A549 (cell line): ENCODE results near the gene PGA3. TPM values are rescaled to one million over a fixed set of nuclear protein-coding genes. Genes with fewer than 3 reads are reported as not detected.
A peak's percentile ranks its signal among the peaks of the same experiment; 100 is the strongest.

Experiments used
- ATAC-seq, 2 experiments: fragments of 200-7000 bp in 1 of 2; fragments of >200 bp in 1 of 2; cut with Nextera tagmentation in 1 of 2; cut with Tn5 transposase in 1 of 2; 3 replicates each; pipeline versions ENCODE4 v1.8.0 to v1.9.1; 2018 to 2020; ENCODE audit warnings: mild to moderate bottlenecking in 1 of 2, moderate library complexity in 1 of 2
- CTCF ChIA-PET: fragments of 300-600 bp; sonication (Branson Sonifier 250); formaldehyde crosslinking; extraction: SDS; loops from one replicate; lab custom pipeline; 2021; ENCODE audit warnings: antibody characterized with exemption, inconsistent platforms; lab: Yijun Ruan, JAX
- POLR2A ChIA-PET: fragments of 350-600 bp; formaldehyde crosslinking; extraction: SDS; loops from one replicate; lab custom pipeline; 2021; ENCODE audit warnings: antibody characterized with exemption, inconsistent platforms; lab: Yijun Ruan, JAX
- DNase-seq, 2 experiments: peaks; one replicate each; pipeline versions ENCODE4 v3.0.0 to v3.0.0-alpha.2; 2011 to 2016; ENCODE audit warnings: low read depth in 1 of 2, low spot score in 1 of 2
- FAIRE-seq: peaks from 2 replicates; lab custom pipeline; 2011; peaks lifted over from hg19 to GRCh38; lab: Jason Lieb, UNC
- H3K27ac ChIP-seq, 2 experiments: fragments of >200 bp; sonication (Bioruptor Twin); formaldehyde crosslinking; 3 replicates each; pipeline ENCODE4 v1.5.1; 2016 to 2017
- H3K4me1 ChIP-seq: fragments of >200 bp; sonication (Bioruptor Twin); formaldehyde crosslinking; 3 replicates; pipeline ENCODE4 v1.6.1; 2016
- H3K4me2 ChIP-seq: fragments of >200 bp; sonication (Bioruptor Twin); formaldehyde crosslinking; 3 replicates; pipeline ENCODE4 v1.6.1; 2016
- H3K4me3 ChIP-seq: fragments of >200 bp; sonication (Bioruptor Twin); formaldehyde crosslinking; 3 replicates; pipeline ENCODE4 v1.5.1; 2016
- H3K9me3 ChIP-seq: fragments of >200 bp; sonication (Bioruptor Twin); formaldehyde crosslinking; 3 replicates; pipeline ENCODE4 v1.6.1; 2016
- BCL3 ChIP-seq: fragments of >200 bp; sonication (Bioruptor Twin); formaldehyde crosslinking; IDR thresholded peaks from 3 replicates; pipeline ENCODE4 v1.6.1; 2016
- BHLHE40 ChIP-seq: IDR thresholded peaks from 2 replicates; pipeline ENCODE4 v1.6.1; 2012; ENCODE audit warnings: low read depth, low read length, inconsistent platforms
- CBX2 ChIP-seq: fragments of 200-600 bp; sonication (generic); IDR thresholded peaks from 2 replicates; pipeline ENCODE4 v1.6.1; 2016; ENCODE audit warnings: low read depth, mild to moderate bottlenecking, borderline replicate concordance
- CBX8 ChIP-seq: fragments of 200-600 bp; sonication (generic); IDR thresholded peaks from 2 replicates; pipeline ENCODE4 v1.6.1; 2016
- CHD2 ChIP-seq: fragments of 150-350 bp; IDR thresholded peaks from 2 replicates; pipeline ENCODE4 v1.6.1; 2014; ENCODE audit warnings: low read length; ENCODE audit not compliant: partially characterized antibody
- CTCF ChIP-seq: fragments of >200 bp; sonication (Bioruptor Twin); formaldehyde crosslinking; IDR thresholded peaks from 3 replicates; pipeline ENCODE4 v1.5.1; 2016
- EHMT2 ChIP-seq: fragments of 200-600 bp; sonication (generic); IDR thresholded peaks from 2 replicates; pipeline ENCODE4 v1.6.1; 2016; ENCODE audit warnings: antibody characterized with exemption, low read depth, mild to moderate bottlenecking, moderate library complexity
- FOSB ChIP-seq: fragments of 250-450 bp; sonication (Bioruptor Pico); IDR thresholded peaks from 2 replicates; pipeline ENCODE4 v1.5.0; 2020; ENCODE audit warnings: mild to moderate bottlenecking, moderate library complexity
- FOSL2 ChIP-seq, 2 experiments: fragments of 450-650 bp in 1 of 2; fragments of >200 bp in 1 of 2; sonication (Bioruptor Twin) in 1 of 2; formaldehyde crosslinking; IDR thresholded peaks; 2 replicates each; pipeline versions ENCODE4 v1.5.0 to v1.6.1; 2016 to 2020; ENCODE audit warnings: mild to moderate bottlenecking in 1 of 2, moderate library complexity in 1 of 2
- GATA3 ChIP-seq: IDR thresholded peaks from 2 replicates; pipeline ENCODE4 v1.6.1; 2012; ENCODE audit warnings: borderline replicate concordance
- HDAC2 ChIP-seq: fragments of 200-600 bp; sonication (generic); IDR thresholded peaks from 2 replicates; pipeline ENCODE4 v1.6.1; 2016
- HES2 ChIP-seq: fragments of >200 bp; sonication (Bioruptor Twin); formaldehyde crosslinking; IDR thresholded peaks from 2 replicates; pipeline ENCODE4 v1.6.1; 2016
- HOXA7 ChIP-seq: fragments of 250-450 bp; sonication (Bioruptor Pico); IDR thresholded peaks from 2 replicates; pipeline ENCODE4 v1.5.0; 2020; ENCODE audit warnings: mild to moderate bottlenecking, moderate library complexity
- HOXB5 ChIP-seq: fragments of 250-450 bp; sonication (Bioruptor Pico); IDR thresholded peaks from 2 replicates; pipeline ENCODE4 v1.5.0; 2020; ENCODE audit warnings: mild to moderate bottlenecking, moderate library complexity
- JUN ChIP-seq, 2 experiments: fragments of >200 bp; sonication (Bioruptor Twin); formaldehyde crosslinking; IDR thresholded peaks; 2 replicates in 1 of 2; 3 replicates in 1 of 2; pipeline ENCODE4 v1.6.1; 2016 to 2017
- JUNB ChIP-seq: fragments of >200 bp; sonication (Bioruptor Twin); formaldehyde crosslinking; IDR thresholded peaks from 2 replicates; pipeline ENCODE4 v1.6.1; 2016
- KDM1A ChIP-seq: fragments of 200-600 bp; sonication (generic); IDR thresholded peaks from 2 replicates; pipeline ENCODE4 v1.6.1; 2016; ENCODE audit warnings: low read depth, mild to moderate bottlenecking
- KDM5A ChIP-seq: fragments of 200-600 bp; sonication (generic); IDR thresholded peaks from 2 replicates; pipeline ENCODE4 v1.6.1; 2016; ENCODE audit warnings: antibody characterized with exemption, mild to moderate bottlenecking
- MAFK ChIP-seq: fragments of 450-650 bp; IDR thresholded peaks from 2 replicates; pipeline ENCODE4 v1.6.1; 2014; ENCODE audit not compliant: partially characterized antibody
- POLR2A ChIP-seq: IDR thresholded peaks from 2 replicates; pipeline ENCODE4 v1.6.1; 2012; ENCODE audit warnings: mild to moderate bottlenecking, low read length
- POLR2AphosphoS2 ChIP-seq: conservative IDR thresholded peaks from 2 replicates; pipeline ENCODE4 v1.6.1; 2012; ENCODE audit warnings: low read length, improper control_type of control experiment, inconsistent platforms
- RAD21 ChIP-seq, 2 experiments: fragments of >200 bp in 1 of 2; sonication (Bioruptor Twin) in 1 of 2; formaldehyde crosslinking in 1 of 2; IDR thresholded peaks in 1 of 2; conservative IDR thresholded peaks in 1 of 2; 2 replicates in 1 of 2; 3 replicates in 1 of 2; pipeline ENCODE4 v1.6.1; 2012 to 2018; ENCODE audit warnings: inconsistent platforms in 1 of 2
- RCOR1 ChIP-seq: fragments of 150-350 bp; IDR thresholded peaks from 2 replicates; pipeline ENCODE4 v1.6.1; 2014; ENCODE audit warnings: antibody characterized with exemption, low read length, low read depth
- SMC3 ChIP-seq: fragments of >200 bp; sonication (Bioruptor Twin); formaldehyde crosslinking; IDR thresholded peaks from 3 replicates; pipeline ENCODE4 v1.6.1; 2018; ENCODE audit warnings: inconsistent platforms
- SREBF2 ChIP-seq: fragments of 450-650 bp; IDR thresholded peaks from 2 replicates; pipeline ENCODE4 v1.6.1; 2014; ENCODE audit warnings: mild to moderate bottlenecking, moderate library complexity
- TFCP2L1 ChIP-seq: fragments of 250-450 bp; sonication (Bioruptor Pico); IDR thresholded peaks from 2 replicates; pipeline ENCODE4 v1.5.0; 2021; ENCODE audit warnings: mild to moderate bottlenecking
- TP53 ChIP-seq: fragments of 250-450 bp; sonication (Bioruptor Pico); IDR thresholded peaks from 2 replicates; pipeline ENCODE4 v1.5.0; 2021; ENCODE audit warnings: mild to moderate bottlenecking, moderate library complexity
- ZFP36 ChIP-seq: fragments of 450-650 bp; IDR thresholded peaks from 2 replicates; pipeline ENCODE4 v1.6.1; 2014; ENCODE audit warnings: borderline replicate concordance; ENCODE audit not compliant: partially characterized antibody
- ZSCAN20 ChIP-seq: fragments of 250-450 bp; sonication (Bioruptor Pico); IDR thresholded peaks from 2 replicates; pipeline ENCODE4 v1.8.0; 2022; ENCODE audit warnings: mild to moderate bottlenecking, moderate library complexity
- WGBS: methylation state at CpG from one replicate; pipeline ENCODE4 v1.1.6; 2017; ENCODE audit errors: missing lambda C conversion rate; 5-methylcytosine and 5-hydroxymethylcytosine counted together
- polyA plus RNA-seq, 4 experiments: library from polyadenylated mRNA; depleted of rRNA in 3 of 4; stranded (reverse); fragments of >200 nt; fragmentation: RNase III in 1 of 4; extraction: RNeasy Plus Mini Kit Qiagen cat#74134 plus additional on column Dnase treatment in 1 of 4; gene quantifications; 2 replicates in 3 of 4; 3 replicates in 1 of 4; pipeline ENCODE4 v1.2.3, GENCODE V29; 2011 to 2017
- TF ChIP-seq, protein P1 (sequence below): IDR thresholded peaks from 2 replicates; pipeline ENCODE4 v1.6.1; 2012
- TF ChIP-seq, protein P2 (sequence below): fragments of 250-450 bp; sonication (Bioruptor Pico); IDR thresholded peaks from 2 replicates; pipeline ENCODE4 v1.5.0; 2021; ENCODE audit warnings: mild to moderate bottlenecking, moderate library complexity, borderline replicate concordance

The PGA3 gene
- polyA plus RNA-seq, 2 of the 4 experiments (the other 2 are of a cell fraction) = not detected

DNA sequence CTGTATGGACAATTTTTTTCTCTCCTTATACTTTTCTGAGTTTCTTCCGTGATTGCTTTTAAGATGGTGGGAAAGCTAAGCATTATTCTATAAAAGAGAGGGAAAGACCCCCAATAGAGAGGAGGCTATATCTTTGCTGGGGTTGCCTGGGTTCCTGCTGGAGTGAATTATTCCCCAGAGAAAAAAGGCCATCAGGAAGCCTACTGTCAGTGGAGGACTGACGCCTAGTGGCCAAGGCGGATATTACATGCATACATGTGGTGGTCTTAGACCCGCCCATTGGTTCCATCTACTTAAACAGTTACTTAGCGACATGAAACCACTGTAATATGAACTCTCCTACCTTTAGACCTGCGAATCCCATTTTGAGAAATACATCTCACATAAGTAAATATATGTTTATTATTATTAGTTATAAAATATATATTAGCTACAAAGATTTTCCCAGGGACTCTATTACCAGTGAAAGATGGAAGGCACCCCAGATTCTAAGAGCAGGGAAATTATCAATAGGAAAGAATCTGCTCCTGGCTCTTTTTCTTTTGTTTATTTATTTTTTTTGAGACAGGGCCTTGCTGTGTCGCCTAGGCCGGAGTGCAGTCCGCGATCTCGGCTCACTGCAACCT lies 15.7 kb upstream of the PGA3 start:
- FAIRE-seq (no peak), ATAC-seq (peak; percentile 59 to 94; a peak in 5 of 6 replicates), DNase-seq (peak; percentile 69 to 82)
- 44% methylated on average over 11 of the region's 11 CpGs for WGBS
- Histone ChIP-seq H3K27ac (no peak overlapping the region), H3K4me2 (no peak overlapping the region), H3K4me3 (no peak overlapping the region), H3K9me3 (no peaks in the 10 kb centered on the region), H3K4me1 (no peaks in the 10 kb centered on the region)
- TF ChIP-seq SMC3 (peak; percentile 55), CTCF (peak; percentile 88), RCOR1 (no peak), HES2 (no peak), RAD21 (conservative IDR thresholded peaks at IDR 0.05 in 1 of 2, IDR thresholded peaks at IDR 0.05 in 1 of 2) (peak; percentile 83 to 92), HOXB5 (CRISPR knock-in tag) (no peak)
- ChIA-PET CTCF (interaction anchor here (0.7 to 5.5 kb wide), 45 partner anchors 8 to 412 kb away, joined by 3 to 56 read pairs (median 4); partner anchors contain the start of gene PGA3), POLR2A (no interaction called here)

DNA sequence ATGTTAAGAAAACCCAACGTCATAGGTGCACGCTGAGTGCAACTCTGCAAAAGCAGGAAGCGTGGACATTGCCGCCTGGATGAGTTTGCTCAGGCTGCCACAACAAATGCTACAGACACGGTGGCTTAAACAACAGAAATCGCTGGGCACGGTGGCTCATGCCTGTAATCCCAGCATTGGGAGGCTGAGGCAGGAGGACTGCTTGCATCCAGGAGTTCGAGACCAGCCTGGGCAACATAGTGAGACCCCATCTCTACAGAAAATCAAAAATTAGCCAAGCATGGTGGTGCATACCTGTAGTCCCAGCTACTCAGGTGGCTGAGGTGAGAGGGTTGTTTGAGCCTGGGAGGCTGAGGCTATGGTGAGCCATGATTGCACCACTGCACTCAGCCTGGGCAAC lies 13.4 kb upstream of the PGA3 start:
- CTCF ChIA-PET = interaction anchor here (0.9 to 5.5 kb wide), 4 partner anchors 14 to 360 kb away, joined by 3 to 56 read pairs (median 26); no protein-coding TSS in a partner anchor
- WGBS = 37% methylated on average over 8 of the region's 8 CpGs

DNA sequence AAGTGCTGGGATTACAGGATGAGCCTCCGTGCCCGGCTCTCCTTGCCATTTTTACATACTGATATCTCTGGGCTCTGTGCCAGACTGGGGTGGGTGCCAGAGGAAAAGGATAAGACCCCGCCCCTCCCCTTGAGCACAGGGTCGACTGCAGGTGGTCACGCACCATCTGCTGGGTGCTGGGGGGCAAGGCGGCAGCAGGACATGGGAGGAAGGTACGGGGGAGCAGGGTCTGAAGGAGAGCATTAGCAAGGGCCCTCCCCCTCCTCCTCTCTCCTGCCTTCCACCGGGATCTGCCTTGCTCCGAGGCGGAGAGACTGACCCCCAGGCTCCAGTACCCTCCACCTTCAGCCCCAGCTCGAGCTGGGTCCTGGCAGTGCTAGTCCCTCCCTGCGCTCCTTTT lies 9.7 kb upstream of the PGA3 start:
- ATAC-seq = peak in 1 of 2 experiments; percentile 50; a peak in 3 of 6 replicates
- no peak for FAIRE-seq
- 38% methylated on average over 12 of the region's 12 CpGs for WGBS
- Histone ChIP-seq H3K9me3 (0 out of 3 replicates have a peak, but pooled peaks cover 5% of the 10 kb centered on the region), H3K4me3 (no peak overlapping the region), H3K27ac (no peak overlapping the region), H3K4me2 (no peak overlapping the region), H3K4me1 (no peaks in the 10 kb centered on the region)
- ChIA-PET CTCF (no interaction called here), POLR2A (no interaction called here)
- no peak for DNase-seq
- TF ChIP-seq JUNB (no peak), TP53 (no peak), BCL3 (no peak), MAFK (no peak), FOSB (CRISPR knock-in tag) (no peak), HOXA7 (CRISPR knock-in tag) (no peak), GATA3 (no peak), ZFP36 (no peak), FOSL2 (IDR thresholded peaks at IDR 0.05) (no peak), FOSL2 (CRISPR knock-in tag; IDR thresholded peaks at IDR 0.05) (no peak), HDAC2 (no peak), HOXB5 (CRISPR knock-in tag) (no peak), EHMT2 (no peak), SREBF2 (no peak), KDM5A (no peak), CHD2 (no peak)
- TF ChIP-seq, protein P1, sequence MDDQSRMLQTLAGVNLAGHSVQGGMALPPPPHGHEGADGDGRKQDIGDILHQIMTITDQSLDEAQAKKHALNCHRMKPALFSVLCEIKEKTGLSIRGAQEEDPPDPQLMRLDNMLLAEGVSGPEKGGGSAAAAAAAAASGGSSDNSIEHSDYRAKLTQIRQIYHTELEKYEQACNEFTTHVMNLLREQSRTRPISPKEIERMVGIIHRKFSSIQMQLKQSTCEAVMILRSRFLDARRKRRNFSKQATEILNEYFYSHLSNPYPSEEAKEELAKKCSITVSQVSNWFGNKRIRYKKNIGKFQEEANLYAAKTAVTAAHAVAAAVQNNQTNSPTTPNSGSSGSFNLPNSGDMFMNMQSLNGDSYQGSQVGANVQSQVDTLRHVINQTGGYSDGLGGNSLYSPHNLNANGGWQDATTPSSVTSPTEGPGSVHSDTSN = no peak

More for the DNA sequence above, 13.4 kb upstream of the PGA3 start:
- Histone ChIP-seq H3K4me3 (no peak overlapping the region), H3K27ac (no peak overlapping the region), H3K4me1 (no peaks in the 10 kb centered on the region), H3K4me2 (no peak overlapping the region), H3K9me3 (no peaks in the 10 kb centered on the region)
- POLR2A ChIA-PET = no interaction called here
- no peak for FAIRE-seq
- DNase-seq = no peak
- TF ChIP-seq BHLHE40 (no peak), HDAC2 (no peak), CBX8 (no peak), CBX2 (no peak), POLR2AphosphoS2 (no peak), ZSCAN20 (CRISPR knock-in tag) (no peak), TFCP2L1 (no peak), POLR2A (no peak), CHD2 (no peak), JUN (IDR thresholded peaks at IDR 0.05) (no peak), HOXB5 (CRISPR knock-in tag) (no peak), KDM1A (no peak), FOSL2 (IDR thresholded peaks at IDR 0.05) (no peak), FOSL2 (CRISPR knock-in tag; IDR thresholded peaks at IDR 0.05) (no peak)
- TF ChIP-seq, protein P2, sequence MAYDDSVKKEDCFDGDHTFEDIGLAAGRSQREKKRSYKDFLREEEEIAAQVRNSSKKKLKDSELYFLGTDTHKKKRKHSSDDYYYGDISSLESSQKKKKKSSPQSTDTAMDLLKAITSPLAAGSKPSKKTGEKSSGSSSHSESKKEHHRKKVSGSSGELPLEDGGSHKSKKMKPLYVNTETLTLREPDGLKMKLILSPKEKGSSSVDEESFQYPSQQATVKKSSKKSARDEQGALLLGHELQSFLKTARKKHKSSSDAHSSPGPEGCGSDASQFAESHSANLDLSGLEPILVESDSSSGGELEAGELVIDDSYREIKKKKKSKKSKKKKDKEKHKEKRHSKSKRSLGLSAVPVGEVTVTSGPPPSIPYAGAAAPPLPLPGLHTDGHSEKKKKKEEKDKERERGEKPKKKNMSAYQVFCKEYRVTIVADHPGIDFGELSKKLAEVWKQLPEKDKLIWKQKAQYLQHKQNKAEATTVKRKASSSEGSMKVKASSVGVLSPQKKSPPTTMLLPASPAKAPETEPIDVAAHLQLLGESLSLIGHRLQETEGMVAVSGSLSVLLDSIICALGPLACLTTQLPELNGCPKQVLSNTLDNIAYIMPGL (CRISPR knock-in tag) = no peak
- ATAC-seq = no peak
